CD4-positive, CD25-positive, alpha-beta regulatory T cell (primary cell): ENCODE data around the gene RIPK4. TPM values are rescaled to one million over a fixed set of nuclear protein-coding genes. Genes with fewer than 3 reads are reported as not detected.
A peak's percentile ranks its signal among the peaks of the same experiment; 100 is the strongest.

Experiments used
- ATAC-seq, 2 donors: fragments of 150-1000 bp; cut with Tn5 transposase; one replicate each; pipeline ENCODE4 v1.10.0; 2021; ENCODE audit warnings: low read depth in 2 of 2, moderate number of reproducible peaks in 2 of 2, moderate library complexity in 1 of 2
- DNase-seq, 3 donors: peaks; one replicate each; pipeline versions ENCODE4 v3.0.0 to v3.0.0-alpha.2; 2012 to 2022; ENCODE audit warnings: mixed read lengths in 1 of 3
- H3K27ac ChIP-seq: one replicate; pipeline ENCODE4 v1.7.0; 2013; ENCODE audit warnings: mild to moderate bottlenecking, low read length; ENCODE audit not compliant: insufficient read depth, poor library complexity, severe bottlenecking
- H3K27me3 ChIP-seq: one replicate; pipeline ENCODE4 v1.7.0; 2013; ENCODE audit warnings: low read length; ENCODE audit not compliant: control insufficient read depth, insufficient read depth
- H3K36me3 ChIP-seq: one replicate; pipeline ENCODE4 v1.7.0; 2013; ENCODE audit warnings: mild to moderate bottlenecking, low read length, moderate library complexity; ENCODE audit not compliant: control insufficient read depth, insufficient read depth
- H3K4me1 ChIP-seq: 2 replicates; pipeline ENCODE4 v1.7.0; 2013; ENCODE audit warnings: mild to moderate bottlenecking, low read length; ENCODE audit not compliant: insufficient read depth, control insufficient read depth, poor library complexity, severe bottlenecking
- H3K4me3 ChIP-seq: one replicate; pipeline ENCODE4 v1.7.0; 2013; ENCODE audit warnings: low read depth, mild to moderate bottlenecking, low read length, moderate library complexity
- H3K9me3 ChIP-seq, 2 experiments: 1 replicate in 1 of 2; 2 replicates in 1 of 2; pipeline ENCODE4 v1.7.0; 2013; ENCODE audit warnings: low read length in 2 of 2, mild to moderate bottlenecking in 1 of 2, moderate library complexity in 1 of 2; ENCODE audit not compliant: control insufficient read depth in 2 of 2
- H3K27ac Mint-ChIP-seq, 3 donors: one replicate each; pipeline ENCODE4 v1.8.0; 2020 to 2022; ENCODE audit warnings: mild to moderate bottlenecking in 3 of 3, mixed read lengths in 3 of 3, moderate library complexity in 2 of 3
- H3K27me3 Mint-ChIP-seq: one replicate; pipeline ENCODE4 v1.8.0; 2022; ENCODE audit warnings: mild to moderate bottlenecking, mixed read lengths
- H3K36me3 Mint-ChIP-seq: one replicate; pipeline ENCODE4 v1.8.0; 2020; ENCODE audit warnings: mixed read lengths
- H3K4me1 Mint-ChIP-seq, 4 donors: one replicate each; pipeline ENCODE4 v1.8.0; 2020 to 2022; ENCODE audit warnings: mixed read lengths in 4 of 4, mild to moderate bottlenecking in 1 of 4
- H3K4me3 Mint-ChIP-seq, 4 donors: one replicate each; pipeline ENCODE4 v1.8.0; 2020 to 2022; ENCODE audit warnings: mild to moderate bottlenecking in 4 of 4, mixed read lengths in 4 of 4, moderate library complexity in 3 of 4
- H3K9me3 Mint-ChIP-seq, 7 donors: one replicate each; pipeline ENCODE4 v1.8.0; 2020 to 2022; ENCODE audit warnings: mixed read lengths in 7 of 7, mild to moderate bottlenecking in 3 of 7, moderate library complexity in 2 of 7
- polyA plus RNA-seq, 4 donors: library from polyadenylated mRNA; unstranded; fragments of 300-500 nt; fragmentation: Illumina TruSeq; gene quantifications; one replicate each; pipeline ENCODE4 v1.2.3, GENCODE V29; 2021
- total RNA-seq: library from RNA; stranded (reverse); gene quantifications from one replicate; pipeline ENCODE4 v1.2.3, GENCODE V29; 2022

The RIPK4 gene
- total and polyA plus RNA-seq, 5 donors from 2014 or later: 0.39 to 0.52 (median 0.41) TPM; not detected in 2

DNA sequence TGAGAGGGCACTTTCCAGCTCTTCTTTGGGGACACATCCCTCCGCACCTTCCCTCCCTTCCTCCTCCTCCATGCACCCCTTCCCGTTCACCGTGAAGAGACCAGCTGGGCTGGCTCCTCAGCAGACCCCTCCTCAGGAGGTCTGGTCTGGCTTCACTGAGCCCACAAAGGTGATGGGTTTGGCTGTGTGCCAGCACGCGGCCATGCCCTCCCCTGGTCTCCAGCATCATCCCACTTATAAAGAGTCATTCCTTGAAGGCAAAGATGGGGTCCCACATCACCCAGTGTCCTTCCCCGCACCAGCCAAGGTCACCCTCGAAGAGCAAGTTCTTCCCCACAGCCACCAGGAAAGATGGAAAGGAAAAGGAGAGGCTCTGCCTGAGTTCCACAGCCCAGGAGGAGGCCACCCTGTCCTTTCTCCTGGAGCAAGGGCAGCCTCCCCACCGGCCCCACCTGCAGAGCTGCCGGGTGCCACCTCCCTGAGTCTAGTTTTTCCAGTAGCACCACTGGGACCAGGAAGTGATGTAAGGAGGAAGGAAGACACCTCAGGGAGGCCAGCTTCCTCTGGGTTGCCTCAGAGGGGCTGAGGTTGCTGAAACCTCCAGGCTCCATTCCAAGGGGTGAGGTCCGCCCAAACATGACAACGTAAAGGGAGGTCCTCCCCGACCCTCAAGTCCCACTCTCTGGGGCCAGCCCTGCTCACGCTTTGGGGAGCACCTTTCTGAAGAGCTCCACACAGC, 32.7 kb downstream of the RIPK4 start:
- peaks cover 24% of the 10 kb centered on the region for H3K27me3 Mint-ChIP-seq

DNA sequence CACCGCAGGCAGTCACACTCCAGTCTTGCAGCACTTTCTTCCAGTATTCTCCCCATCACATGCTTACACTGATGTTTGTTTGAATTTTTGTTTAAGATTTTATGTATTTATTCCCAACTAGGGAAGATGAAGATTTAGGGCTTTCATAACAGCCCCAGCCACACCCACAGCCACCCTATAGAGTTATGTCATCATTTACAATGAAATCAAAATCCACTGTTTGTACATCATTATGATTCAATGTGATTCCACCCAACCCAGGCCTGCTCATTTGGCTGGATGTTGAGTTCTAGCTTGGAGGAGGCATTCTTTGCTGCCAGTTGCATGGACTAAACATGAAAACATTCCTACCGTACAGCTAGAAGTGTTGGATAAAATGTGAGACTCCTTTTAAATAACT, 35.8 kb downstream of the RIPK4 start:
- Mint-ChIP-seq H3K36me3 (no peaks in the 10 kb centered on the region), H3K4me3 (no peak overlapping the region), H3K27me3 (peaks cover 40% of the 10 kb centered on the region), H3K9me3 (peaks cover 0 to 19% (median 2%) of the 10 kb centered on the region in 7 donors), H3K4me1 (peaks cover 0 to 3% (median 0%) of the 10 kb centered on the region in 4 donors), H3K27ac (no peak overlapping the region)
- Histone ChIP-seq H3K27me3 (peaks cover 2% of the 10 kb centered on the region), H3K4me3 (no peak overlapping the region), H3K36me3 (no peaks in the 10 kb centered on the region), H3K27ac (no peak overlapping the region), H3K4me1 (no peaks in the 10 kb centered on the region), H3K9me3 (peaks cover 4 to 11% of the 10 kb centered on the region in 2 experiments)
- ATAC-seq: no peak
- DNase-seq: no peak

More for the DNA sequence above, 32.7 kb downstream of the RIPK4 start:
- peaks cover 4 to 11% of the 10 kb centered on the region in 2 experiments for H3K9me3 ChIP-seq
- H3K36me3 Mint-ChIP-seq: peaks cover 3% of the 10 kb centered on the region
- peak overlapping the region in 1 of 3 donors; percentile 78 for H3K27ac Mint-ChIP-seq
- H3K27me3 ChIP-seq: peaks cover 2% of the 10 kb centered on the region
- peaks cover 0 to 21% (median 3%) of the 10 kb centered on the region in 7 donors for H3K9me3 Mint-ChIP-seq
- no peaks in the 10 kb centered on the region for H3K36me3 ChIP-seq
- H3K27ac ChIP-seq: no peak overlapping the region
- no peak for DNase-seq
- no peak for ATAC-seq
- H3K4me1 ChIP-seq: no peaks in the 10 kb centered on the region
- no peaks in the 10 kb centered on the region for H3K4me1 Mint-ChIP-seq
- no peak overlapping the region for H3K4me3 ChIP-seq
- H3K4me3 Mint-ChIP-seq: no peak overlapping the region

DNA sequence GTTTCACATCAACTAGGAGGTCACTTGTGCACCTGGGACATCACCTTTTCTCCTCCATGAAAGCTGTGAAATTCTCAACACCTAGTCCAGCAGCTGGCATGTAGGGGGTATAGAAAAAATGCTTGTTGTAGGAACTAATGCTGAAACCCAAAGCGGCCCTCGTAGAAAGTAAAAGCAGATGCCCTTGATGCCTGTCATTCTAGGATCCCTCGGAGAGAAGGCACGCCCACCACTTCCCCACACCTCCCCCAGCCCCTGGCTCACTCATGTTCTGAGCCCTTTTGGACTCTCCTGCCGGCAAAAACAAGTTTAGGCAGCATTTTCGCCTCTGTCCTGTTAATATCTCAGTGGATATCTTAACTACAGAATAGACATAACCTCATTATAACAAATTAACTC, 36.5 kb downstream of the RIPK4 start:
- ATAC-seq: no peak
- DNase-seq: no peak
- H3K27me3 Mint-ChIP-seq: peaks cover 42% of the 10 kb centered on the region
- Histone ChIP-seq H3K36me3 (no peaks in the 10 kb centered on the region), H3K4me3 (no peak overlapping the region), H3K27ac (no peak overlapping the region), H3K4me1 (no peaks in the 10 kb centered on the region), H3K9me3 (peaks cover 4 to 11% of the 10 kb centered on the region in 2 experiments), H3K27me3 (peaks cover 2% of the 10 kb centered on the region)
- peaks cover 0 to 5% (median 0%) of the 10 kb centered on the region in 4 donors for H3K4me1 Mint-ChIP-seq
- H3K27ac Mint-ChIP-seq: no peak overlapping the region
- H3K36me3 Mint-ChIP-seq: no peaks in the 10 kb centered on the region
- H3K4me3 Mint-ChIP-seq: no peak overlapping the region
- peaks cover 0 to 19% (median 2%) of the 10 kb centered on the region in 7 donors for H3K9me3 Mint-ChIP-seq

DNA sequence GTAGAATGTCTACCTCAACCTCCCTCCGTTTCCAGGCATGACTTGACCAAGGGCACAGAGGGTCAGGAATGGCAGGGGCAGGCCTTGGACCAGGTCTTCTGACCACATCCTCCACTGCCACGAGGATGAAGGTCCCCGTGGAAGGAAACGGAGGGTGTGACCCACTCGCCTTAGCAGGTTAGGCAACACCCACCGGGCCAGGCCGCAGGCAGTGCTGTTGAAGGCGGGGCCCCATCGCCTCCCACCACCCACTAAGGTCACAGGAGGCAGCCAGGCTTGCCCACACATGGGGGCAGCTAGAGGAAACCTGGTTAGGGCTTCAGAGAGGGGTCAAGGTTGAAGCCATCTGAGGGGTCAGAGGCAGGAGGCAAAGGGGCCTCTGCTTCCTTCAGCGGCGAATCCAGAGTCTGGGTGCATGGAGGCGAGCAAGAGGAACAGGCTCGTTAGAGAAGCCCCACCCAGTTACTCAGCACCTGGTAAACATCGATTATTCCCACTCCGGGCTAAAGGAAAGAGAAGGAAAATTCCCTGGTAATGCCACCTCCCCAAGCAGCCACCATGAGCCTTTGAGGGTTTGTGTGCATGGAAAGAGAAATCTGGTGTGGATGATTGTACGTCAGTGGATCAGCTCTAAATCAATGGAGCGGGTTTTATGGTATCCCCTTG, 37.0 kb downstream of the RIPK4 start:
- Histone ChIP-seq H3K27ac (no peak overlapping the region), H3K9me3 (peaks cover 4 to 11% of the 10 kb centered on the region in 2 experiments), H3K27me3 (peaks cover 2% of the 10 kb centered on the region), H3K4me1 (no peaks in the 10 kb centered on the region), H3K4me3 (no peak overlapping the region), H3K36me3 (no peaks in the 10 kb centered on the region)
- Mint-ChIP-seq H3K4me3 (no peak overlapping the region), H3K27ac (no peak overlapping the region), H3K9me3 (peaks cover 0 to 19% (median 2%) of the 10 kb centered on the region in 7 donors), H3K4me1 (peaks cover 0 to 7% (median 0%) of the 10 kb centered on the region in 4 donors), H3K27me3 (peaks cover 44% of the 10 kb centered on the region), H3K36me3 (no peaks in the 10 kb centered on the region)
- ATAC-seq: no peak
- DNase-seq: no peak

DNA sequence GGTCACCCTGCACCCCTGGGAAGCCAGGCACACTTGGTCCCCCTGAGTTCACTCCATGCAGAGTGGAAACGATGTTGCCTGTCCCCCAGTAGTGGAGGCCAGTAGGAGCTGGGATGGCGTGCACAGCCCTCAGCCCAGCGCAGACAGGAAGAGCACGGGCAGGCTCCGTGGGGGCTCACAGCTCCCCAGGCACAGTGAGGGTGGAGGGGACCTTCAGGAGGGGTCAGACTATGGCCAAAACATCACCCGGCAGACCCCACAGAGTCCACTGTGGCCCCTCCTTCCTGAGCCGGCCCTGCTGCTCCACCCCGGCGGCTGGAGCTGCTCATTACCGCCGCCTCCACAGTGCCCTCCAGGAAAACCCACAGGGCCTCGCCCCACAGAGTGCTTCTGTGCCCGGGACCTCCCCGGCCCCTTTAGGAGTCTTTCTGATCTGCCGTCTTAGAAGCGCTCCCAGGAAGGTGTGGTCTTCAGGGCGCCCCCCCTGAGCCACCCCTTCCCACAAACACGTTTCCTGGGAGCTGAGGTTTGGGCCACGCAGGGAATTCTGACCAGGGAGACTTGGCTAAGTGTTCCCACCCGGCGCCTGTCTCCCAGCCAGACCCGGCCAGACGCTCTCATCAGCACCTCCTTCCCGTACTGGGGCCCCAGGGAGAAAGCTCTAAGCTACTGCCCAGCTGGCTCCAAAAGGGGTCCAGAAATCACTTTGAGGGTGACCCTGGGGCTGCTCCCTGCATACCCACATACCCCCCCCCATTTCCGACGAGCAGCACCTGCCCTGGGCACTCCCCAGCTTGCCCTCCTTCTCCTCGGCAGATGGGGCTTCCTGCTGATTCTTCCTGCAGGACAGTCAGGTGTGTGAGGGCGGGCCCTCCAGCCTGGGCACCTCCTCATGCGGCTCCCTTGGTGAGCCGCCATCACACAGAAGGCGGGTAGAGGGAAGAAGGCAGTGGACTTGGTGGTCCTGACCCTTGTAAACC, 38.8 kb downstream of the RIPK4 start:
- H3K27ac Mint-ChIP-seq: no peak overlapping the region
- no peak for ATAC-seq

DNA sequence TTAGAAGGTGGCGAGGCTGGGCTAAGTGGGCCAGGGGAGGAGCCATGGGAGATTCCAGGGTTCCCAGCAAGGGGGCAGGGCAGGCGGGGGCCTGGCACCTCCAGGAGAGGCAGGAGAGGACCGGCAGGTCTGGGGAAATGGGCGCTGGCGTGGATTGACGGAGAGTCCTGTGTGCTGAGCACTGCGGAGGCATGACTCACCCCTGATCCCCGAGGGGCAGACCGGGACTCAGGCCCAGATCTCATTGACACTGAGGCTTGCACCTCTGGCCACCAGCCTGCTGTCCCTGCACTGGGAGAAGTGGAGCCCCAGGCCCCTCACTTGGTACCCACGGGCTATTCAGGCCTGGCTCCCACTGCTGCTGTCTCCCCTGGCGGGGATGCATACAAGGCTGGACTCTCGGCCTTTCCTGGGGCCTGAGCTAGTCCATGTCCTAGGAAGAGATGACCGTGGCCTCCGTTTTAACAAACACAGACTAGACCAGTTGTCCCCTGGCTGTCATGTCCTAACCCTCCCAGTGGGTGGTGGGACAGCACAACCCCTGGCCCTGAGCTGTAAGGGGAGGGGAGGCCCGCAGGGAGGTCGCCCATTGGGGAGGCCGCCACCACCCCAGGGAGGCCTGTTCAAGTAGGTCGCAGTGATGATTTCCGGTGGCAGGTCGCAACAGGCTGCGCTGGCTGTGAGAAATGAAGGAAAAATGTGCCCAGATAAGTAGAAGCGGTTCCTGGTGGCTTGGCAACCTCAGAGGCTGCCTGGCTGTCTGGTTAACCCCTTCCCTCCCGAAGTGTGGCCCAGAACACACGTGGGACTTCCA, 39.7 kb downstream of the RIPK4 start:
- Histone ChIP-seq H3K4me3 (no peak overlapping the region), H3K9me3 (peaks cover 0 to 7% of the 10 kb centered on the region in 2 experiments), H3K27ac (no peak overlapping the region), H3K36me3 (no peaks in the 10 kb centered on the region), H3K27me3 (no peaks in the 10 kb centered on the region), H3K4me1 (no peaks in the 10 kb centered on the region)
- Mint-ChIP-seq H3K9me3 (peaks cover 0 to 11% (median 2%) of the 10 kb centered on the region in 7 donors), H3K27me3 (peaks cover 41% of the 10 kb centered on the region), H3K36me3 (no peaks in the 10 kb centered on the region), H3K4me3 (no peak overlapping the region), H3K4me1 (peaks cover 0 to 7% (median 0%) of the 10 kb centered on the region in 4 donors), H3K27ac (no peak overlapping the region)
- ATAC-seq: no peak
- DNase-seq: no peak

More for the DNA sequence above, 38.8 kb downstream of the RIPK4 start:
- Mint-ChIP-seq H3K36me3 (no peaks in the 10 kb centered on the region), H3K4me1 (peaks cover 0 to 7% (median 0%) of the 10 kb centered on the region in 4 donors), H3K9me3 (peaks cover 0 to 18% (median 2%) of the 10 kb centered on the region in 7 donors), H3K4me3 (no peak overlapping the region), H3K27me3 (peaks cover 44% of the 10 kb centered on the region)
- Histone ChIP-seq H3K4me1 (no peaks in the 10 kb centered on the region), H3K36me3 (no peaks in the 10 kb centered on the region), H3K27me3 (peaks cover 2% of the 10 kb centered on the region), H3K9me3 (peaks cover 4 to 11% of the 10 kb centered on the region in 2 experiments), H3K4me3 (no peak overlapping the region), H3K27ac (no peak overlapping the region)
- DNase-seq: no peak

DNA sequence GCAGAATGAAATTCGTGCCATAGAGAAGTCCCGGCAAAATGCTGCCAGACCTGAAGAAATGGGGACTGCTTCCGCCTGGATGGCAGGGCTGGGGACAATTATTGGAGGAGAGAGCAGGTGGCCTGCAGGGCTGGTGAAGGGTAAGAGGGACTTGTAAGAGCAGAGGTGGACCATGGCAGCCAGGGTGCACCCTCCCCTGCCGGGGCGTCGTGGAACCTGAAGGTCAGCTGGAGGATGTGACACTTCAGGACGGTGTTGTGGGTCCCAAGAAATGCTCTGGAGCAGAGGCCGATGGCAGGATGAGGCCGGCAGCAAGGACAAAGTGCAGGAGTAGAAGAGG, 40.3 kb downstream of the RIPK4 start:
- Mint-ChIP-seq H3K27ac (no peak overlapping the region), H3K4me3 (peak overlapping the region in 1 of 4 donors; percentile 65), H3K27me3 (peaks cover 40% of the 10 kb centered on the region), H3K9me3 (peaks cover 0 to 7% (median 0%) of the 10 kb centered on the region in 7 donors), H3K4me1 (peaks cover 0 to 7% (median 0%) of the 10 kb centered on the region in 4 donors), H3K36me3 (no peaks in the 10 kb centered on the region)
- H3K27ac ChIP-seq: no peak overlapping the region
- ATAC-seq (no peak), DNase-seq (no peak)
- no peaks in the 10 kb centered on the region for H3K36me3 ChIP-seq
- H3K4me1 ChIP-seq: no peaks in the 10 kb centered on the region
- H3K4me3 ChIP-seq: no peak overlapping the region
- peaks cover 0 to 2% of the 10 kb centered on the region in 2 experiments for H3K9me3 ChIP-seq
- H3K27me3 ChIP-seq: no peaks in the 10 kb centered on the region
